Heart left ventricle (tissue), 13 donors: Measurements from ENCODE around the gene PCDHGA12.

Experiments used
- POLR2A ChIP-seq, 2 donors: fragments of 450-650 bp; IDR thresholded peaks; one replicate each; pipeline ENCODE4 v1.6.1; 2017; ENCODE audit warnings: antibody characterized with exemption in 2 of 2, mild to moderate bottlenecking in 2 of 2, moderate library complexity in 2 of 2
- TF ChIP-seq, protein P1 (sequence below), 12 donors: fragments of 200-600 bp; sonication (generic) in 4 of 12; IDR thresholded peaks; one replicate each; pipeline versions ENCODE4 v1.5.0 to v1.8.0; 2018 to 2022; ENCODE audit warnings: antibody characterized with exemption in 12 of 12, mild to moderate bottlenecking in 5 of 12
- donor health status: ischemic (EF 13 %, LVEDD 7.1; RV severe dilation, severe dysfunction).
- donor health status: DM: no; HTN: yes; CAD: no.
- donor health status: DM: no; HTN: no; CAD: no.
- donor health status: ischemic (EF 25% LVEDD 6.9; RV normal size, moderate dysfunction).
- donor health status: ischemic (EF 25% LVEDD 5.7; RV mildly dilated, moderate dysfunction).
- donor health status: ischemic (EF 35%, LVEDD 5.7; RV mildly dilated, moderate dysfunction).
- donor health status: nonischemic (EF 11% LVEDD 7.7; RV severe dilation, severe dysfunction).
- donor health status: DM: yes; HTN: yes; CAD: no.
- donor health status: PGD.
- donor health status: ischemic (EF 29% LVEDD 5.4; RV normal size, mild dysfunction).
- donor health status: nonischemic (EF 23%, LVEDD 6.1; RV moderate dilation, normal function).

DNA sequence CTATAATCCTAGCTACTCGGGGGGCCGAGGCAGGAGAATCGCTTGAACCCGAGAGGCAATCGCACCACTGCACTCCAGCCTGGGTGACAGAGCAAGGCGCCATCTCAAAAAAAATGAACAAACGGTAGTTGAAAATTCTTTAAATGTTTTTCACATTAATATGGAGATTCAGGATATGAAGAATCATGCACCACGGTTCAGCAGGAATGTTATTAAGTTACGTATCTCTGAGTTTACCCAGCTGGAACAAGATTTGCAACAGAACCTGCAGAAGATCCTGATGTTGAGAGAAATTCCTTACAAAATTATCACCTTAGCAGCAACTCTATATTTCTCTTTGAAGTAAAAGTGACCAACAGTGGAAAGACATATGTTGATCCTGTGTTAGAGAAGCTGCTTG, 10.0 kb downstream of the PCDHGA12 start:
- TF ChIP-seq, protein P1, sequence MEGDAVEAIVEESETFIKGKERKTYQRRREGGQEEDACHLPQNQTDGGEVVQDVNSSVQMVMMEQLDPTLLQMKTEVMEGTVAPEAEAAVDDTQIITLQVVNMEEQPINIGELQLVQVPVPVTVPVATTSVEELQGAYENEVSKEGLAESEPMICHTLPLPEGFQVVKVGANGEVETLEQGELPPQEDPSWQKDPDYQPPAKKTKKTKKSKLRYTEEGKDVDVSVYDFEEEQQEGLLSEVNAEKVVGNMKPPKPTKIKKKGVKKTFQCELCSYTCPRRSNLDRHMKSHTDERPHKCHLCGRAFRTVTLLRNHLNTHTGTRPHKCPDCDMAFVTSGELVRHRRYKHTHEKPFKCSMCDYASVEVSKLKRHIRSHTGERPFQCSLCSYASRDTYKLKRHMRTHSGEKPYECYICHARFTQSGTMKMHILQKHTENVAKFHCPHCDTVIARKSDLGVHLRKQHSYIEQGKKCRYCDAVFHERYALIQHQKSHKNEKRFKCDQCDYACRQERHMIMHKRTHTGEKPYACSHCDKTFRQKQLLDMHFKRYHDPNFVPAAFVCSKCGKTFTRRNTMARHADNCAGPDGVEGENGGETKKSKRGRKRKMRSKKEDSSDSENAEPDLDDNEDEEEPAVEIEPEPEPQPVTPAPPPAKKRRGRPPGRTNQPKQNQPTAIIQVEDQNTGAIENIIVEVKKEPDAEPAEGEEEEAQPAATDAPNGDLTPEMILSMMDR (IDR thresholded peaks at IDR 0.05), result no peak
- no peak for TF ChIP-seq POLR2A (IDR thresholded peaks at IDR 0.05)
